ENCODE data around the gene PREX1. TPM values are rescaled to one million over a fixed set of nuclear protein-coding genes. Genes with fewer than 3 reads are reported as not detected.

PREX1 gene
- total and polyA plus RNA-seq, 4 donors, result 20.4 to 49.0 (median 42.6) TPM

GRCh38 chr20:48823960-48824498 is 3.8 kb downstream of the PREX1 start:
- H3K27ac ChIP-seq (ENCODE audit: low read depth in 1 of 2, low read length in 2 of 2), result peak overlapping the region in 1 of 2 donors; percentile 22
- H3K4me3 ChIP-seq (ENCODE audit: low read length in 2 of 2), result no peak overlapping the region
- peaks cover 4% of the 10 kb centered on the region in 2 donors for H3K4me1 ChIP-seq (ENCODE audit: control insufficient read depth in 1 of 2, insufficient read depth in 2 of 2, low read length in 2 of 2)

GRCh38 chr20:48823476-48823875 is 4.3 kb downstream of the PREX1 start:
- Histone ChIP-seq H3K4me1 (ENCODE audit: control insufficient read depth in 1 of 2, insufficient read depth in 2 of 2, low read length in 2 of 2) (peaks cover 4% of the 10 kb centered on the region in 2 donors), H3K36me3 (ENCODE audit: control insufficient read depth in 1 of 2, insufficient read depth in 2 of 2, low read length in 1 of 2) (no peaks in the 10 kb centered on the region), H3K27ac (ENCODE audit: low read depth in 1 of 2, low read length in 2 of 2) (peak overlapping the region in 1 of 2 donors; percentile 50), H3K9me3 (ENCODE audit: control insufficient read depth, low read length) (no peaks in the 10 kb centered on the region), H3K27me3 (ENCODE audit: control insufficient read depth in 1 of 2, insufficient read depth in 2 of 2, low read length in 1 of 2) (no peaks in the 10 kb centered on the region), H3K4me3 (ENCODE audit: low read length in 2 of 2) (no peak overlapping the region)
- DNase-seq, result peak in 1 of 2 donors; percentile 67
- no peak for ATAC-seq (ENCODE audit: low FRiP score)
- intact Hi-C loops (cut with DNase I), result no loop called here
- 89 to 92% methylated on average over 7 of the region's 7 CpGs for WGBS, 2 donors

More at GRCh38 chr20:48823960-48824498, 3.8 kb downstream of the PREX1 start:
- no peaks in the 10 kb centered on the region for H3K36me3 ChIP-seq (ENCODE audit: control insufficient read depth in 1 of 2, insufficient read depth in 2 of 2, low read length in 1 of 2)
- DNase-seq, result peak in 1 of 2 donors; percentile 26
- H3K9me3 ChIP-seq (ENCODE audit: control insufficient read depth, low read length), result no peaks in the 10 kb centered on the region
- ATAC-seq (ENCODE audit: low FRiP score), result no peak
- intact Hi-C loops (cut with DNase I), result no loop called here
- WGBS, 2 donors, result 30 to 32% methylated on average over 8 of the region's 8 CpGs
- no peaks in the 10 kb centered on the region for H3K27me3 ChIP-seq (ENCODE audit: control insufficient read depth in 1 of 2, insufficient read depth in 2 of 2, low read length in 1 of 2)

GRCh38 chr20:48822879-48823385 is 4.9 kb downstream of the PREX1 start:
- Histone ChIP-seq H3K4me3 (ENCODE audit: low read length in 2 of 2) (no peak overlapping the region), H3K36me3 (ENCODE audit: control insufficient read depth in 1 of 2, insufficient read depth in 2 of 2, low read length in 1 of 2) (no peaks in the 10 kb centered on the region), H3K27ac (ENCODE audit: low read depth in 1 of 2, low read length in 2 of 2) (peak overlapping the region in 1 of 2 donors; percentile 50), H3K27me3 (ENCODE audit: control insufficient read depth in 1 of 2, insufficient read depth in 2 of 2, low read length in 1 of 2) (no peaks in the 10 kb centered on the region), H3K4me1 (ENCODE audit: control insufficient read depth in 1 of 2, insufficient read depth in 2 of 2, low read length in 2 of 2) (peaks cover 4% of the 10 kb centered on the region in 2 donors), H3K9me3 (ENCODE audit: control insufficient read depth, low read length) (no peaks in the 10 kb centered on the region)
- ATAC-seq (ENCODE audit: low FRiP score), result no peak
- intact Hi-C loops (cut with DNase I), result no loop called here
- DNase-seq, result peak in 1 of 2 donors; percentile 67
- 41 to 43% methylated on average over 8 of the region's 8 CpGs for WGBS, 2 donors

GRCh38 chr20:48822178-48822577 is 5.6 kb downstream of the PREX1 start:
- Histone ChIP-seq H3K9me3 (ENCODE audit: control insufficient read depth, low read length) (no peaks in the 10 kb centered on the region), H3K27ac (ENCODE audit: low read depth in 1 of 2, low read length in 2 of 2) (no peak overlapping the region), H3K27me3 (ENCODE audit: control insufficient read depth in 1 of 2, insufficient read depth in 2 of 2, low read length in 1 of 2) (no peaks in the 10 kb centered on the region), H3K4me1 (ENCODE audit: control insufficient read depth in 1 of 2, insufficient read depth in 2 of 2, low read length in 2 of 2) (peaks cover 4% of the 10 kb centered on the region in 2 donors), H3K4me3 (ENCODE audit: low read length in 2 of 2) (no peak overlapping the region), H3K36me3 (ENCODE audit: control insufficient read depth in 1 of 2, insufficient read depth in 2 of 2, low read length in 1 of 2) (no peaks in the 10 kb centered on the region)
- 87 to 92% methylated on average over 2 of the region's 2 CpGs for WGBS, 2 donors
- intact Hi-C loops (cut with DNase I), result no loop called here
- no peak for ATAC-seq (ENCODE audit: low FRiP score)
- DNase-seq, result peak in 1 of 2 donors; percentile 21

GRCh38 chr20:48821261-48821920 is 6.4 kb downstream of the PREX1 start:
- H3K27me3 ChIP-seq (ENCODE audit: control insufficient read depth in 1 of 2, insufficient read depth in 2 of 2, low read length in 1 of 2), result no peaks in the 10 kb centered on the region
- DNase-seq (peak in 1 of 2 donors; percentile 59), ATAC-seq (ENCODE audit: low FRiP score) (no peak)
- no peaks in the 10 kb centered on the region for H3K36me3 ChIP-seq (ENCODE audit: control insufficient read depth in 1 of 2, insufficient read depth in 2 of 2, low read length in 1 of 2)
- intact Hi-C loops (cut with DNase I), result no loop called here
- no peaks in the 10 kb centered on the region for H3K9me3 ChIP-seq (ENCODE audit: control insufficient read depth, low read length)
- no peak overlapping the region for H3K4me3 ChIP-seq (ENCODE audit: low read length in 2 of 2)
- peaks cover 4% of the 10 kb centered on the region in 2 donors for H3K4me1 ChIP-seq (ENCODE audit: control insufficient read depth in 1 of 2, insufficient read depth in 2 of 2, low read length in 2 of 2)
- 80% methylated on average over 8 of the region's 8 CpGs for WGBS, 2 donors
- H3K27ac ChIP-seq (ENCODE audit: low read depth in 1 of 2, low read length in 2 of 2), result no peak overlapping the region

GRCh38 chr20:48820649-48820973 is 7.2 kb downstream of the PREX1 start:
- WGBS, 2 donors, result 48 to 57% methylated on average over 8 of the region's 8 CpGs
- intact Hi-C loops (cut with DNase I), result no loop called here
- DNase-seq (no peak), ATAC-seq (ENCODE audit: low FRiP score) (no peak)
- Histone ChIP-seq H3K4me1 (ENCODE audit: control insufficient read depth in 1 of 2, insufficient read depth in 2 of 2, low read length in 2 of 2) (peaks cover 0 to 4% of the 10 kb centered on the region in 2 donors), H3K27ac (ENCODE audit: low read depth in 1 of 2, low read length in 2 of 2) (no peak overlapping the region), H3K4me3 (ENCODE audit: low read length in 2 of 2) (no peak overlapping the region), H3K36me3 (ENCODE audit: control insufficient read depth in 1 of 2, insufficient read depth in 2 of 2, low read length in 1 of 2) (no peaks in the 10 kb centered on the region), H3K27me3 (ENCODE audit: control insufficient read depth in 1 of 2, insufficient read depth in 2 of 2, low read length in 1 of 2) (no peaks in the 10 kb centered on the region), H3K9me3 (ENCODE audit: control insufficient read depth, low read length) (no peaks in the 10 kb centered on the region)

GRCh38 chr20:48819821-48820648 is 7.8 kb downstream of the PREX1 start:
- DNase-seq (peak in 1 of 2 donors; percentile 54), ATAC-seq (ENCODE audit: low FRiP score) (no peak)
- 46 to 51% methylated on average over 15 of the region's 15 CpGs for WGBS, 2 donors
- intact Hi-C loops (cut with DNase I), result no loop called here
- H3K27ac ChIP-seq (ENCODE audit: low read depth in 1 of 2, low read length in 2 of 2), result peak overlapping the region in 1 of 2 donors; percentile 11
- H3K36me3 ChIP-seq (ENCODE audit: control insufficient read depth in 1 of 2, insufficient read depth in 2 of 2, low read length in 1 of 2), result no peaks in the 10 kb centered on the region
- H3K9me3 ChIP-seq (ENCODE audit: control insufficient read depth, low read length), result no peaks in the 10 kb centered on the region
- no peak overlapping the region for H3K4me3 ChIP-seq (ENCODE audit: low read length in 2 of 2)
- H3K4me1 ChIP-seq (ENCODE audit: control insufficient read depth in 1 of 2, insufficient read depth in 2 of 2, low read length in 2 of 2), result peaks cover 0 to 4% of the 10 kb centered on the region in 2 donors
- no peaks in the 10 kb centered on the region for H3K27me3 ChIP-seq (ENCODE audit: control insufficient read depth in 1 of 2, insufficient read depth in 2 of 2, low read length in 1 of 2)

- no peak overlapping the region for H3K27ac ChIP-seq (ENCODE audit: low read depth in 1 of 2, low read length in 2 of 2)
- DNase-seq, result peak in 1 of 2 donors; percentile 3
- intact Hi-C loops (cut with DNase I), result no loop called here
- no peaks in the 10 kb centered on the region for H3K36me3 ChIP-seq (ENCODE audit: control insufficient read depth in 1 of 2, insufficient read depth in 2 of 2, low read length in 1 of 2)
- no peak for ATAC-seq (ENCODE audit: low FRiP score)
- WGBS, 2 donors, result 88 to 94% methylated on average over 3 of the region's 3 CpGs
- no peaks in the 10 kb centered on the region for H3K27me3 ChIP-seq (ENCODE audit: control insufficient read depth in 1 of 2, insufficient read depth in 2 of 2, low read length in 1 of 2)
- no peak overlapping the region for H3K4me3 ChIP-seq (ENCODE audit: low read length in 2 of 2)
- H3K9me3 ChIP-seq (ENCODE audit: control insufficient read depth, low read length), result no peaks in the 10 kb centered on the region
- H3K4me1 ChIP-seq (ENCODE audit: control insufficient read depth in 1 of 2, insufficient read depth in 2 of 2, low read length in 2 of 2), result no peaks in the 10 kb centered on the region
Observed at GRCh38 chr20:48819089-48819488, 8.7 kb downstream of the PREX1 start.
